DND-41 (cell line): Measurements from ENCODE around the gene CASP2.

Source experiments
- CTCF ChIP-seq: IDR thresholded peaks from 2 replicates; pipeline ENCODE4 v1.5.1; 2012; ENCODE audit warnings: borderline replicate concordance, low read length, moderate library complexity, mild to moderate bottlenecking; ENCODE audit not compliant: poor library complexity, severe bottlenecking; ENCODE audit errors: extremely low read depth
- EZH2 ChIP-seq: IDR thresholded peaks from 3 replicates; pipeline ENCODE4 v1.6.1; 2012; ENCODE audit warnings: borderline replicate concordance, low read depth, mild to moderate bottlenecking, moderate library complexity, low read length, inconsistent platforms; ENCODE audit not compliant: severe bottlenecking

DNA sequence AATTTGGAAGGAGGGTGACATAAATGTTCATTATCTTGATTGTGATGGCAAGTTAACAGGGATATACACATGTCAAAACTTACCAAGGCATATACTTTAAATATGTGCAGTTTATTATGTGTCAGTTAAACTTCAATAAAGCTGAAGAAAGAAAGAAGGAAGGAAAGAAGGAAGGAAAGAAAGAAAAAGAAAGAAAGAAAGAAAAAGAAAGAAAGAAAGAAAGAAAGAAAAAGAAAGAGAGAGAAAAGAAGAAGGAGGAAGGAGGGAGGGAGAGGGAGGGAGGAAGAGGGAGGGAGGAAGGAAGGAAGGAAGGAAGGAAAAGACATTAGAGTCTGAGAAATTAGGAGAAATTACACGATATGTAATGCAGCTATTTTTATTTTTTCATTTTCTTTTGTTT, 40.8 kb upstream of the CASP2 start:
- no peak for TF ChIP-seq CTCF
- no peak for TF ChIP-seq EZH2
